ENCODE results near the gene GRID1. TPM values are rescaled to one million over a fixed set of nuclear protein-coding genes. Genes with fewer than 3 reads are reported as not detected.

Gene GRID1
- total RNA-seq, 4 donors from 2014 or later: 0.88 to 7.3 (median 4.1) TPM

GRCh38 chr10:86198271-86198670 is 168.3 kb downstream of the GRID1 start:
- H3K27me3 ChIP-seq: no peaks in the 10 kb centered on the region
- H3K27ac ChIP-seq: no peak overlapping the region
- no peaks in the 10 kb centered on the region for H3K36me3 ChIP-seq
- DNase-seq: no peak
- intact Hi-C loops (cut with DNase I; ENCODE audit: low total_unique reads): no loop called here
- H3K4me1 ChIP-seq: no peaks in the 10 kb centered on the region
- TF ChIP-seq POLR2A (IDR thresholded peaks at IDR 0.05): no peak
- TF ChIP-seq CTCF (IDR thresholded peaks at IDR 0.05): no peak
- no peaks in the 10 kb centered on the region for H3K9me3 ChIP-seq
- H3K4me3 ChIP-seq: no peak overlapping the region

- no peaks in the 10 kb centered on the region for H3K27me3 ChIP-seq
- no peaks in the 10 kb centered on the region for H3K36me3 ChIP-seq
- no peaks in the 10 kb centered on the region for H3K4me1 ChIP-seq
- no peaks in the 10 kb centered on the region for H3K9me3 ChIP-seq
- TF ChIP-seq CTCF (IDR thresholded peaks at IDR 0.05) (no peak), POLR2A (IDR thresholded peaks at IDR 0.05) (no peak)
- no peak overlapping the region for H3K4me3 ChIP-seq
- peak in 1 of 2 donors; percentile 1 for DNase-seq
- H3K27ac ChIP-seq: no peak overlapping the region
- intact Hi-C loops (cut with DNase I; ENCODE audit: low total_unique reads): no loop called here
Observed at GRCh38 chr10:86197166-86197790, 169.3 kb downstream of the GRID1 start.

GRCh38 chr10:86195521-86196157 is 171.0 kb downstream of the GRID1 start:
- DNase-seq: no peak
- Histone ChIP-seq H3K9me3 (no peaks in the 10 kb centered on the region), H3K27ac (no peak overlapping the region), H3K36me3 (no peaks in the 10 kb centered on the region), H3K4me3 (no peak overlapping the region), H3K27me3 (no peaks in the 10 kb centered on the region), H3K4me1 (no peaks in the 10 kb centered on the region)
- intact Hi-C loops (cut with DNase I; ENCODE audit: low total_unique reads): no loop called here
- TF ChIP-seq POLR2A (IDR thresholded peaks at IDR 0.05): no peak
- no peak for TF ChIP-seq CTCF (IDR thresholded peaks at IDR 0.05)

- no peak for DNase-seq
- Histone ChIP-seq H3K27me3 (no peaks in the 10 kb centered on the region), H3K9me3 (no peaks in the 10 kb centered on the region), H3K4me1 (no peaks in the 10 kb centered on the region), H3K27ac (no peak overlapping the region), H3K36me3 (no peaks in the 10 kb centered on the region), H3K4me3 (no peak overlapping the region)
- no peak for TF ChIP-seq CTCF (IDR thresholded peaks at IDR 0.05)
- TF ChIP-seq POLR2A (IDR thresholded peaks at IDR 0.05): no peak
- intact Hi-C loops (cut with DNase I; ENCODE audit: low total_unique reads): no loop called here
Observed at GRCh38 chr10:86194684-86195083, 171.9 kb downstream of the GRID1 start.

GRCh38 chr10:86193841-86194240 is 172.8 kb downstream of the GRID1 start:
- no peak overlapping the region for H3K27ac ChIP-seq
- TF ChIP-seq CTCF (IDR thresholded peaks at IDR 0.05) (no peak), POLR2A (IDR thresholded peaks at IDR 0.05) (no peak)
- no peak for DNase-seq
- H3K4me3 ChIP-seq: no peak overlapping the region
- H3K9me3 ChIP-seq: no peaks in the 10 kb centered on the region
- no peaks in the 10 kb centered on the region for H3K36me3 ChIP-seq
- no peaks in the 10 kb centered on the region for H3K4me1 ChIP-seq
- no peaks in the 10 kb centered on the region for H3K27me3 ChIP-seq
- intact Hi-C loops (cut with DNase I; ENCODE audit: low total_unique reads): no loop called here
